Liver (tissue), 9 donors: Measurements from ENCODE around the gene LRRC36. TPM values are rescaled to one million over a fixed set of nuclear protein-coding genes. Genes with fewer than 3 reads are reported as not detected.
A peak's percentile ranks its signal among the peaks of the same experiment; 100 is the strongest.

ENCODE experiments used
- DNase-seq: peaks from one replicate; pipeline ENCODE4 v3.0.0-alpha.2; 2017; ENCODE audit warnings: low spot score
- H3K27ac ChIP-seq, 2 donors: one replicate each; pipeline ENCODE4 v1.7.0; 2013; ENCODE audit warnings: inconsistent platforms in 2 of 2, low read length in 2 of 2, control low read depth in 1 of 2, low read depth in 1 of 2, mild to moderate bottlenecking in 1 of 2
- H3K27me3 ChIP-seq, 4 donors: one replicate each; pipeline versions ENCODE4 v1.6.1 to v1.7.0; 2013; ENCODE audit warnings: low read length in 3 of 4, inconsistent platforms in 1 of 4, mild to moderate bottlenecking in 1 of 4, moderate library complexity in 1 of 4; ENCODE audit not compliant: control insufficient read depth in 4 of 4, insufficient read depth in 4 of 4
- H3K36me3 ChIP-seq, 4 donors: one replicate each; pipeline versions ENCODE4 v1.6.1 to v1.7.0; 2013; ENCODE audit warnings: low read length in 3 of 4, mild to moderate bottlenecking in 3 of 4, low read depth in 1 of 4, moderate library complexity in 1 of 4; ENCODE audit not compliant: control insufficient read depth in 4 of 4, insufficient read depth in 3 of 4
- H3K4me1 ChIP-seq, 4 donors: one replicate each; pipeline versions ENCODE4 v1.6.1 to v1.7.0; 2013; ENCODE audit warnings: low read length in 3 of 4, mild to moderate bottlenecking in 3 of 4, moderate library complexity in 1 of 4; ENCODE audit not compliant: control insufficient read depth in 4 of 4, insufficient read depth in 4 of 4
- H3K4me3 ChIP-seq, 3 donors: one replicate each; pipeline versions ENCODE4 v1.6.1 to v1.7.0; 2013; ENCODE audit warnings: low read length in 3 of 3, control low read depth in 1 of 3, low read depth in 1 of 3, mild to moderate bottlenecking in 1 of 3
- H3K9ac ChIP-seq, 2 donors: one replicate each; pipeline ENCODE4 v1.7.0; 2013; ENCODE audit warnings: low read length in 2 of 2, mild to moderate bottlenecking in 2 of 2, moderate library complexity in 2 of 2, control low read depth in 1 of 2, low read depth in 1 of 2
- H3K9me3 ChIP-seq, 4 donors: one replicate each; pipeline versions ENCODE4 v1.6.1 to v1.7.0; 2013; ENCODE audit warnings: low read length in 3 of 4; ENCODE audit not compliant: control insufficient read depth in 4 of 4
- CTCF ChIP-seq: fragments of 150-350 bp; IDR thresholded peaks from 2 replicates; pipeline ENCODE4 v1.5.1; 2017; ENCODE audit warnings: improper control_type of control experiment, low read depth, low read length; ENCODE audit not compliant: missing input control
- EGR1 ChIP-seq, 2 donors: IDR thresholded peaks; 2 replicates each; pipeline ENCODE4 v1.6.1; 2016 to 2018; ENCODE audit warnings: antibody characterized with exemption in 2 of 2, low read depth in 2 of 2
- FOXA2 ChIP-seq: IDR thresholded peaks from 2 replicates; pipeline ENCODE4 v1.6.1; 2016; ENCODE audit warnings: antibody characterized with exemption
- GABPA ChIP-seq, 2 donors: IDR thresholded peaks in 1 of 2; conservative IDR thresholded peaks in 1 of 2; 2 replicates each; pipeline ENCODE4 v1.6.1; 2016; ENCODE audit warnings: antibody characterized with exemption in 2 of 2, mild to moderate bottlenecking in 1 of 2, moderate library complexity in 1 of 2
- HNF4A ChIP-seq, 2 donors: conservative IDR thresholded peaks; 2 replicates each; pipeline ENCODE4 v1.6.1; 2016; ENCODE audit warnings: antibody characterized with exemption in 2 of 2, mild to moderate bottlenecking in 2 of 2
- JUND ChIP-seq, 2 donors: IDR thresholded peaks; 2 replicates each; pipeline ENCODE4 v1.6.1; 2016; ENCODE audit warnings: antibody characterized with exemption in 2 of 2
- MAX ChIP-seq: IDR thresholded peaks from 2 replicates; pipeline ENCODE4 v1.6.1; 2016; ENCODE audit warnings: antibody characterized with exemption
- NR2F2 ChIP-seq: IDR thresholded peaks from 2 replicates; pipeline ENCODE4 v1.6.1; 2016; ENCODE audit warnings: antibody characterized with exemption
- RAD21 ChIP-seq, 2 donors: IDR thresholded peaks; 2 replicates each; pipeline ENCODE4 v1.6.1; 2016; ENCODE audit warnings: antibody characterized with exemption in 2 of 2, mild to moderate bottlenecking in 2 of 2
- REST ChIP-seq: IDR thresholded peaks from 2 replicates; pipeline ENCODE4 v1.6.1; 2016; ENCODE audit warnings: antibody characterized with exemption, mild to moderate bottlenecking
- RXRA ChIP-seq, 2 donors: IDR thresholded peaks; 2 replicates each; pipeline ENCODE4 v1.6.1; 2017 to 2018; ENCODE audit warnings: antibody characterized with exemption in 2 of 2, mild to moderate bottlenecking in 1 of 2
- SP1 ChIP-seq: IDR thresholded peaks from 2 replicates; pipeline ENCODE4 v1.6.1; 2018; ENCODE audit warnings: antibody characterized with exemption, mild to moderate bottlenecking
- ZBTB33 ChIP-seq: IDR thresholded peaks from 2 replicates; pipeline ENCODE4 v1.6.1; 2016; ENCODE audit warnings: antibody characterized with exemption
- WGBS: extraction: QIAGEN DNeasy Blood & Tissue Kit; methylation state at CpG from one replicate; pipeline ENCODE4 v1.1.7; 2013; 5-methylcytosine and 5-hydroxymethylcytosine counted together
- polyA plus RNA-seq, 2 donors: library from polyadenylated mRNA; stranded (reverse) in 1 of 2; unstranded in 1 of 2; fragments of 200-250 nt in 1 of 2; fragments of >200 nt in 1 of 2; fragmentation: Nextera tagmentation in 1 of 2; extraction: Ambion mirVana in 1 of 2; gene quantifications; one replicate each; pipeline versions ENCODE4 v1.2.1 to v1.2.3, GENCODE V29; 2013 to 2015
- total RNA-seq, 2 donors: library from RNA; depleted of rRNA; stranded (reverse); fragments of >200 nt; gene quantifications; one replicate each; pipeline ENCODE4 v1.2.3, GENCODE V29; 2014
- donor health status: healthy.
- donor health status: healthy.
- donor health status: healthy.
- donor health status: healthy.
- donor health status: healthy.

Gene LRRC36
- total and polyA plus RNA-seq, 4 donors = 0.08 TPM; not detected in 3

GRCh38 chr16:67388591-67388990, 62.0 kb downstream of the LRRC36 start:
- no peak overlapping the region for H3K4me3 ChIP-seq
- peaks cover 0 to 8% (median 0%) of the 10 kb centered on the region in 4 donors for H3K4me1 ChIP-seq
- no peak overlapping the region for H3K27ac ChIP-seq
- H3K9ac ChIP-seq = no peak overlapping the region
- TF ChIP-seq RAD21 (IDR thresholded peaks at IDR 0.05) (no peak), GABPA (IDR thresholded peaks at IDR 0.05 in 1 of 2, conservative IDR thresholded peaks at IDR 0.05 in 1 of 2) (no peak), RXRA (IDR thresholded peaks at IDR 0.05) (no peak), SP1 (no peak), NR2F2 (no peak), EGR1 (IDR thresholded peaks at IDR 0.05; ENCODE audit: low read depth in 2 of 2) (no peak)
- no peaks in the 10 kb centered on the region for H3K27me3 ChIP-seq
- WGBS = 97% methylated on average over 2 of the region's 2 CpGs
- DNase-seq = no peak
- H3K9me3 ChIP-seq = no peaks in the 10 kb centered on the region
- H3K36me3 ChIP-seq = no peaks in the 10 kb centered on the region

- peak in 1 of 2 donors; percentile 11 for TF ChIP-seq RXRA (IDR thresholded peaks at IDR 0.05)
- TF ChIP-seq SP1 = no peak
- Histone ChIP-seq H3K4me3 (no peak overlapping the region), H3K27ac (no peak overlapping the region), H3K36me3 (no peaks in the 10 kb centered on the region), H3K4me1 (peaks cover 3 to 18% (median 4%) of the 10 kb centered on the region in 4 donors), H3K9ac (no peak overlapping the region), H3K9me3 (no peaks in the 10 kb centered on the region), H3K27me3 (peaks cover 0 to 2% (median 0%) of the 10 kb centered on the region in 4 donors)
- WGBS = 85% methylated on average over 27 of the region's 27 CpGs
- DNase-seq = no peak
These were observed 63.5 kb downstream of the LRRC36 start for GRCh38 chr16:67389911-67390815.

GRCh38 chr16:67390816-67391423, 64.3 kb downstream of the LRRC36 start:
- H3K27me3 ChIP-seq = peaks cover 0 to 3% (median 0%) of the 10 kb centered on the region in 4 donors
- TF ChIP-seq NR2F2 (no peak), RAD21 (IDR thresholded peaks at IDR 0.05) (no peak), RXRA (IDR thresholded peaks at IDR 0.05) (no peak), ZBTB33 (no peak), REST (no peak), CTCF (no peak), HNF4A (conservative IDR thresholded peaks at IDR 0.05) (no peak), FOXA2 (no peak), MAX (no peak), JUND (IDR thresholded peaks at IDR 0.05) (no peak)
- no peaks in the 10 kb centered on the region for H3K36me3 ChIP-seq
- H3K4me1 ChIP-seq = peaks cover 3 to 18% (median 4%) of the 10 kb centered on the region in 4 donors
- 93% methylated on average over 11 of the region's 11 CpGs for WGBS
- no peak overlapping the region for H3K9ac ChIP-seq
- H3K9me3 ChIP-seq = no peaks in the 10 kb centered on the region
- no peak for DNase-seq
- H3K4me3 ChIP-seq = no peak overlapping the region
- no peak overlapping the region for H3K27ac ChIP-seq
